D721Med (cell line): Measurements from ENCODE around the gene LTBP1.

Experiments
- DNase-seq: peaks from one replicate; pipeline ENCODE4 v3.0.0; 2011; ENCODE audit warnings: low spot score; ENCODE audit not compliant: insufficient read length
- FAIRE-seq: peaks from 2 replicates; lab custom pipeline; 2011; peaks lifted over from hg19 to GRCh38; lab: Jason Lieb, UNC
- TF ChIP-seq, protein P1 (sequence below): IDR thresholded peaks from 2 replicates; pipeline ENCODE4 v1.5.1; 2012; ENCODE audit warnings: mild to moderate bottlenecking, control low read depth; ENCODE audit not compliant: insufficient read depth; ENCODE audit errors: missing control alignments

Gene LTBP1

DNA sequence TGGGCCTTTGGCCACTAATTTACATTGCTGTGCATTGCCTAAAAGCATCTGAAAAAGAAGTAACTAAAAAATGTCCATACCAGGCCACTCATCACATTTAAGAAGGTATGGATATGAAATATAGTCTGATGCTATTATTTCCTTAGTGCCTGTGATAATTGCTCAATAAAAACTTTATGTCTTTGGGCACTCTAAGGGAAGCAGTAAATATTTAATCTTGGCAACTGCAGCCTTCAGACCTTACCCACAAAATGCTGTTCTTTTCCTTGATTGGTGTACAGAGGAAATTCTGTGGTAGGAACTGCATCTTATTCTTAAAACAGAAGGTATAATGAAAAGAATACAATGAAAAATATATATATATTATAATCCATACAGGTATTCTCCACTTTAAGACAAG, 403.9 kb downstream of the LTBP1 start:
- no peak for FAIRE-seq
- DNase-seq, result no peak
- TF ChIP-seq, protein P1, sequence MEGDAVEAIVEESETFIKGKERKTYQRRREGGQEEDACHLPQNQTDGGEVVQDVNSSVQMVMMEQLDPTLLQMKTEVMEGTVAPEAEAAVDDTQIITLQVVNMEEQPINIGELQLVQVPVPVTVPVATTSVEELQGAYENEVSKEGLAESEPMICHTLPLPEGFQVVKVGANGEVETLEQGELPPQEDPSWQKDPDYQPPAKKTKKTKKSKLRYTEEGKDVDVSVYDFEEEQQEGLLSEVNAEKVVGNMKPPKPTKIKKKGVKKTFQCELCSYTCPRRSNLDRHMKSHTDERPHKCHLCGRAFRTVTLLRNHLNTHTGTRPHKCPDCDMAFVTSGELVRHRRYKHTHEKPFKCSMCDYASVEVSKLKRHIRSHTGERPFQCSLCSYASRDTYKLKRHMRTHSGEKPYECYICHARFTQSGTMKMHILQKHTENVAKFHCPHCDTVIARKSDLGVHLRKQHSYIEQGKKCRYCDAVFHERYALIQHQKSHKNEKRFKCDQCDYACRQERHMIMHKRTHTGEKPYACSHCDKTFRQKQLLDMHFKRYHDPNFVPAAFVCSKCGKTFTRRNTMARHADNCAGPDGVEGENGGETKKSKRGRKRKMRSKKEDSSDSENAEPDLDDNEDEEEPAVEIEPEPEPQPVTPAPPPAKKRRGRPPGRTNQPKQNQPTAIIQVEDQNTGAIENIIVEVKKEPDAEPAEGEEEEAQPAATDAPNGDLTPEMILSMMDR, result no peak

- FAIRE-seq, result no peak
- no peak for DNase-seq
- TF ChIP-seq, protein P1, result no peak
These were observed 405.0 kb downstream of the LTBP1 start for GRCh38 chr2:33351781-33352180.

DNA sequence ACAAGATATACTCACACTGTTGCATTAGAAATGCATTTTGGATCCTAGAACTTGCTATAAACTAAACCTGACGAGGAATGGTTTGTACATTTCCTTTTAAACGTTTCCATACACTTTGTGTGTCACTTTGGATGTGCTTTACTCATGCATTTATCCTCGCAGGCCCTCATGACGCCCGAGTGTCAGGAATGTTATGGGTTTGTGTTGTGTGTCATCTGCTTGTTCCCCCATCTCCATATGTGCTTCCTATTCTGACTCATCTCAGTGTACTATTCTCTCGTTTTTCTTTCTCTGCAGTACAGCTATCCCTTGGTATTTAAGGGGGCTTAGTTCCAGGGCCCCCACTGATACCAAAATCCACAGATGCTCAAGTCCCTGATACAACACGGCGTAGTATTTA, 408.2 kb downstream of the LTBP1 start:
- TF ChIP-seq, protein P1, result no peak
- DNase-seq, result no peak
- no peak for FAIRE-seq

DNA sequence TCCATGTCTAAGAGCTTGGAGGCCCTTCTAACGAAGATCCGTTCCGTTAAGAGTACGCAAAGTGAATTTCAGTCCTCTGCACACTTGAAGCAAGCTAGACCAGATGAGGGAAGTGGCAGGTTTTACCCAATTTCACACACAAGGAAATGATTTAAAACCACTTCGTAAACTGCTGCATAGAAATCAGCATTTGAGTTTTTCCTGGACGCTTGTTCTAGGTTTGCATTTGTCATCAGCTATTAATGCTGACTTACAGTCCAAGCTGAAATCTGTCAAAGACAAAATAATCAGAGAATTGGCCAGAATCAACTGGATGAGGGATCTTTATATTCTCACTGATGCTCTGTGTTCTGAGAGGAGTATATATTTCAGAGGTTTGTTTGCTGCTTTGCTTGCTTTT, 412.1 kb downstream of the LTBP1 start:
- TF ChIP-seq, protein P1, result no peak
- FAIRE-seq, result no peak
- no peak for DNase-seq

- FAIRE-seq (no peak), DNase-seq (no peak)
- TF ChIP-seq, protein P1, result no peak
These were observed 416.9 kb downstream of the LTBP1 start for GRCh38 chr2:33363325-33364298.

DNA sequence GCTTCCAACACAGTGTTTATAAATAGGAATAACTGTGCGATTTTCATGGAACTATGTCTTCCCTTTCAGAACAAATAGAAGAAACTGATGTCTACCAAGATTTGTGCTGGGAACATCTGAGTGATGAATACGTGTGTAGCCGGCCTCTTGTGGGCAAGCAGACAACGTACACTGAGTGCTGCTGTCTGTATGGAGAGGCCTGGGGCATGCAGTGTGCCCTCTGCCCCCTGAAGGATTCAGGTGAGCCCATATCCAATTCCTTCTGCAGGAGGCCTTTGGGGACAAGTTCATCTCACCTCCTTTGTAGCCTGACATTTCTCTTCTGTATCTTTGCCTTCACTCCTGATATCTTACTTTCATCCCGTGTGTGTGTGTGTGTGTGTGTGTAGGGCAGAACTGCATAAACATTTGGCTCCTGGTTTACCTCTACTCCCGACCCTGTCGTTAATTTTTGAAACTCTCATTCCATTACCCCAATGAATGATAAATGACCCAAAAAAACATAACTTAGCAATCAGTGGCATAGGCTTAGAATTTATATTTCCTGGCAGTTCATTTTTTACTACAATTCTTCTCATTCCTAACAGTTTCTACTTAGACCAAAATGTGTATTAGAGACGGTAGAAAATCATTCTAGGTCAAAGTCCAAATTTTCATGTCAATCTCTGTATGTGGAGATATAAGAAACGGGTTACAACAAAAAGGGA, 418.7 kb downstream of the LTBP1 start:
- TF ChIP-seq, protein P1, result no peak
- no peak for DNase-seq
- FAIRE-seq, result no peak
